Heart left ventricle (tissue), 13 donors: ENCODE measurements around the gene ERI3.

ENCODE experiments used
- POLR2A ChIP-seq, 2 donors: fragments of 450-650 bp; IDR thresholded peaks; one replicate each; pipeline ENCODE4 v1.6.1; 2017; ENCODE audit warnings: antibody characterized with exemption in 2 of 2, mild to moderate bottlenecking in 2 of 2, moderate library complexity in 2 of 2
- TF ChIP-seq, protein P1 (sequence below), 12 donors: fragments of 200-600 bp; sonication (generic) in 4 of 12; IDR thresholded peaks; one replicate each; pipeline versions ENCODE4 v1.5.0 to v1.8.0; 2018 to 2022; ENCODE audit warnings: antibody characterized with exemption in 12 of 12, mild to moderate bottlenecking in 5 of 12
- donor health status: ischemic (EF 13 %, LVEDD 7.1; RV severe dilation, severe dysfunction).
- donor health status: DM: no; HTN: yes; CAD: no.
- donor health status: DM: no; HTN: no; CAD: no.
- donor health status: ischemic (EF 25% LVEDD 6.9; RV normal size, moderate dysfunction).
- donor health status: ischemic (EF 25% LVEDD 5.7; RV mildly dilated, moderate dysfunction).
- donor health status: ischemic (EF 35%, LVEDD 5.7; RV mildly dilated, moderate dysfunction).
- donor health status: nonischemic (EF 11% LVEDD 7.7; RV severe dilation, severe dysfunction).
- donor health status: DM: yes; HTN: yes; CAD: no.
- donor health status: PGD.
- donor health status: ischemic (EF 29% LVEDD 5.4; RV normal size, mild dysfunction).
- donor health status: nonischemic (EF 23%, LVEDD 6.1; RV moderate dilation, normal function).

DNA sequence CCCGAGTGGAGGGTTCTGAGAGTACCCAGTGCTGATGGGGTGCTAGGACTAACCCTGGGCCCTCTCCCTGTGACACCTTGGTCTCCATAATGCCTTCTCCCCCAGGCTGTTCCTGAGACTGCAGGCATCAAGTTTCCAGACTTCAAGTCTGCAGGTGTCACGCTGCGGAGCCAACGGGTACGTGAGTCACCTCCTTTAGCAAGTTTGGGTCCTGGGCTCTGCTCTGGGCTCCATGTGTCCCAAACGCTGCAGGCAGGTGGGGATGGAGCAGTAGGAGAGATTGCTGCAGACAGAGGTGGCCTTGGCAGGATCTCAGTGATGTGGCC, 135.8 kb downstream of the ERI3 start:
- TF ChIP-seq, protein P1, sequence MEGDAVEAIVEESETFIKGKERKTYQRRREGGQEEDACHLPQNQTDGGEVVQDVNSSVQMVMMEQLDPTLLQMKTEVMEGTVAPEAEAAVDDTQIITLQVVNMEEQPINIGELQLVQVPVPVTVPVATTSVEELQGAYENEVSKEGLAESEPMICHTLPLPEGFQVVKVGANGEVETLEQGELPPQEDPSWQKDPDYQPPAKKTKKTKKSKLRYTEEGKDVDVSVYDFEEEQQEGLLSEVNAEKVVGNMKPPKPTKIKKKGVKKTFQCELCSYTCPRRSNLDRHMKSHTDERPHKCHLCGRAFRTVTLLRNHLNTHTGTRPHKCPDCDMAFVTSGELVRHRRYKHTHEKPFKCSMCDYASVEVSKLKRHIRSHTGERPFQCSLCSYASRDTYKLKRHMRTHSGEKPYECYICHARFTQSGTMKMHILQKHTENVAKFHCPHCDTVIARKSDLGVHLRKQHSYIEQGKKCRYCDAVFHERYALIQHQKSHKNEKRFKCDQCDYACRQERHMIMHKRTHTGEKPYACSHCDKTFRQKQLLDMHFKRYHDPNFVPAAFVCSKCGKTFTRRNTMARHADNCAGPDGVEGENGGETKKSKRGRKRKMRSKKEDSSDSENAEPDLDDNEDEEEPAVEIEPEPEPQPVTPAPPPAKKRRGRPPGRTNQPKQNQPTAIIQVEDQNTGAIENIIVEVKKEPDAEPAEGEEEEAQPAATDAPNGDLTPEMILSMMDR (IDR thresholded peaks at IDR 0.05), result no peak
- no peak for TF ChIP-seq POLR2A (IDR thresholded peaks at IDR 0.05)
